ENCODE measurements around the gene NOS1AP. TPM values are rescaled to one million over a fixed set of nuclear protein-coding genes. Genes with fewer than 3 reads are reported as not detected.

Gene NOS1AP
- total and polyA plus RNA-seq, 8 donors = 2.2 to 6.2 (median 3.3) TPM

DNA sequence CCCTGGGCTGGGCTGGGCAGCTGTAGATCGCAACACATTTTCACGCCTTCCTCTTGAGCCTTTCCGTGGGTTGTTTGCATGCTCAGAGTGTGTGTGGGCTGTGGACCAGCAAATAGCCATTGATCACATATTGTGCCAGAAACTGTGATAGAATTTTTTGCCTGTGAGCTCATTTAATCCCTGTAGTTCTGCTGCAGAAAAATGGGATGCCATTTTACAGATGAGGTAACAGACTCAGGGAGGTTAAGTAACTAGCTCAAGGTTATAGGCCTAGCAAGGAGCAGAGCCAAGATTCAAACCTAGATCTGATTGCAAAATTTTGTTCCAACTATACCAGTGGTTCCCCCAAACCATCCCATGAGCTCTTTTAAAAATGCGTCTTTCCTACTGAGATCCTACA, 296.7 kb downstream of the NOS1AP start:
- DNase-seq = no peak

DNA sequence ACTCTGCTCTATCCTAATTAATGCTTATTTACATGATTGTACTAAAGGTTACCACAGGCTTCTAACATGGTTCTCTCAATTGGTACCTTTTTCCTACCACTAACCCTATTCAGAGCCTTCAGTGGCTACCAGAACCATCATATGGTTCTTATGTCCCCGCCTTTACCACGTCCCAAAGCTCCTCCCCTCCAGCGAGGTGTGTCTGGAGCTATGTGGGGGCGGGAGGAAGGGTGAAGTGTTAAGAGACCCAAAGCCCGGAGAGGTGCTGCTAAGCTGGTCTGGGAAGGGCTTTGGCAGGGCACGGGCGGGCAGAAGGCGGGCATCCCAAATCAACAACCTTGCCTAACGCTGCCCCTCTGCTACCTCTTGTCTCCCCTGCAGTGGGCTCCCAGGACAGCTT, 297.2 kb downstream of the NOS1AP start:
- H3K4me1 ChIP-seq = no peaks in the 10 kb centered on the region
- H3K9me3 ChIP-seq = no peaks in the 10 kb centered on the region
- ATAC-seq = no peak
- H3K36me3 ChIP-seq = peaks cover 0 to 5% of the 10 kb centered on the region in 2 donors
- H3K27ac ChIP-seq = no peak overlapping the region
- H3K4me3 ChIP-seq = peak overlapping the region in 1 of 2 donors; percentile 15
- TF ChIP-seq, protein P1, sequence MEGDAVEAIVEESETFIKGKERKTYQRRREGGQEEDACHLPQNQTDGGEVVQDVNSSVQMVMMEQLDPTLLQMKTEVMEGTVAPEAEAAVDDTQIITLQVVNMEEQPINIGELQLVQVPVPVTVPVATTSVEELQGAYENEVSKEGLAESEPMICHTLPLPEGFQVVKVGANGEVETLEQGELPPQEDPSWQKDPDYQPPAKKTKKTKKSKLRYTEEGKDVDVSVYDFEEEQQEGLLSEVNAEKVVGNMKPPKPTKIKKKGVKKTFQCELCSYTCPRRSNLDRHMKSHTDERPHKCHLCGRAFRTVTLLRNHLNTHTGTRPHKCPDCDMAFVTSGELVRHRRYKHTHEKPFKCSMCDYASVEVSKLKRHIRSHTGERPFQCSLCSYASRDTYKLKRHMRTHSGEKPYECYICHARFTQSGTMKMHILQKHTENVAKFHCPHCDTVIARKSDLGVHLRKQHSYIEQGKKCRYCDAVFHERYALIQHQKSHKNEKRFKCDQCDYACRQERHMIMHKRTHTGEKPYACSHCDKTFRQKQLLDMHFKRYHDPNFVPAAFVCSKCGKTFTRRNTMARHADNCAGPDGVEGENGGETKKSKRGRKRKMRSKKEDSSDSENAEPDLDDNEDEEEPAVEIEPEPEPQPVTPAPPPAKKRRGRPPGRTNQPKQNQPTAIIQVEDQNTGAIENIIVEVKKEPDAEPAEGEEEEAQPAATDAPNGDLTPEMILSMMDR (IDR thresholded peaks at IDR 0.05) = no peak
- no peaks in the 10 kb centered on the region for H3K27me3 ChIP-seq
- no peak for DNase-seq
- intact Hi-C loops (cut with DNase I) = no loop called here

More for the DNA sequence above, 296.7 kb downstream of the NOS1AP start:
- no peak overlapping the region for H3K4me3 ChIP-seq
- H3K9me3 ChIP-seq = no peaks in the 10 kb centered on the region
- no peak for ATAC-seq
- no peak overlapping the region for H3K27ac ChIP-seq
- peaks cover 0 to 5% of the 10 kb centered on the region in 2 donors for H3K36me3 ChIP-seq
- no peaks in the 10 kb centered on the region for H3K4me1 ChIP-seq
- TF ChIP-seq, protein P1 (IDR thresholded peaks at IDR 0.05) = no peak
- intact Hi-C loops (cut with DNase I) = no loop called here
- H3K27me3 ChIP-seq = no peaks in the 10 kb centered on the region

DNA sequence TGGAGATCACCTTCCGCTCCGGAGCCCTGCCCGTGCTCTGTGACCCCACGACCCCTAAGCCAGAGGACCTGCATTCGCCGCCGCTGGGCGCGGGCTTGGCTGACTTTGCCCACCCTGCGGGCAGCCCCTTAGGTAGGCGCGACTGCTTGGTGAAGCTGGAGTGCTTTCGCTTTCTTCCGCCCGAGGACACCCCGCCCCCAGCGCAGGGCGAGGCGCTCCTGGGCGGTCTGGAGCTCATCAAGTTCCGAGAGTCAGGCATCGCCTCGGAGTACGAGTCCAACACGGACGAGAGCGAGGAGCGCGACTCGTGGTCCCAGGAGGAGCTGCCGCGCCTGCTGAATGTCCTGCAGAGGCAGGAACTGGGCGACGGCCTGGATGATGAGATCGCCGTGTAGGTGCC, 297.6 kb downstream of the NOS1AP start:
- intact Hi-C loops (cut with DNase I) = no loop called here
- Histone ChIP-seq H3K4me3 (peak overlapping the region in 1 of 2 donors; percentile 15), H3K9me3 (no peaks in the 10 kb centered on the region), H3K27me3 (no peaks in the 10 kb centered on the region), H3K36me3 (peaks cover 0 to 5% of the 10 kb centered on the region in 2 donors), H3K27ac (no peak overlapping the region), H3K4me1 (no peaks in the 10 kb centered on the region)
- no peak for ATAC-seq
- TF ChIP-seq, protein P1 (IDR thresholded peaks at IDR 0.05) = no peak
- no peak for DNase-seq

DNA sequence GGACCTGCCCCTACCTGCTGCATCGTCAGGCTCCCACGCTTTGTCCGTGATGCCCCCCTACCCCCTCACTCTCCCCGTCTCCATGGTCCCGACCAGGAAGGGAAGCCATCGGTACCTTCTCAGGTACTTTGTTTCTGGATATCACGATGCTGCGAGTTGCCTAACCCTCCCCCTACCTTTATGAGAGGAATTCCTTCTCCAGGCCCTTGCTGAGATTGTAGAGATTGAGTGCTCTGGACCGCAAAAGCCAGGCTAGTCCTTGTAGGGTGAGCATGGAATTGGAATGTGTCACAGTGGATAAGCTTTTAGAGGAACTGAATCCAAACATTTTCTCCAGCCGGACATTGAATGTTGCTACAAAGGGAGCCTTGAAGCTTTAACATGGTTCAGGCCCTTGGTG, 298.3 kb downstream of the NOS1AP start:
- no peak overlapping the region for H3K27ac ChIP-seq
- intact Hi-C loops (cut with DNase I) = no loop called here
- no peaks in the 10 kb centered on the region for H3K4me1 ChIP-seq
- peaks cover 0 to 5% of the 10 kb centered on the region in 2 donors for H3K36me3 ChIP-seq
- DNase-seq (no peak), ATAC-seq (peak; percentile 79)
- TF ChIP-seq, protein P1 (IDR thresholded peaks at IDR 0.05) = no peak
- no peaks in the 10 kb centered on the region for H3K9me3 ChIP-seq
- no peak overlapping the region for H3K4me3 ChIP-seq
- H3K27me3 ChIP-seq = no peaks in the 10 kb centered on the region

DNA sequence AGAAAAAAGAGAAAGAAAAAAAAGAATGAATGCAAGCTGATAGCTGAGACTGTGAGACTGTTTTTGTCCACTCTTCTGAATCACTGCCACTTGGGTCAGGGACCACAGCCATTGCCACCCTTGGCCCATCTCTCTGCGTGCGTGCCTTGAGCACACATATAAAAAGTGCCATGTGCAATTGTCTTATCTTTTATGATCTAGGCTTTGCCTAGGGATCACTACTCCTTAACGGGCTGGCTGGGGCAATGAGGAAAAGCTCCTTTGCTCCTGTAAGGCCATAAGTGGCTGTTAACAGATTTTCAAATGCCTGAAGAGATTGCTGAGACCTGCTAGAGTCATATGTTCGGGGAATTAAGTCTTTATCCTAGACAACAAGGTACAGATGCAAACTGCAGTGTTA, 299.0 kb downstream of the NOS1AP start:
- Histone ChIP-seq H3K4me1 (no peaks in the 10 kb centered on the region), H3K4me3 (no peak overlapping the region), H3K9me3 (no peaks in the 10 kb centered on the region), H3K27ac (no peak overlapping the region), H3K36me3 (peaks cover 0 to 5% of the 10 kb centered on the region in 2 donors), H3K27me3 (no peaks in the 10 kb centered on the region)
- TF ChIP-seq, protein P1 (IDR thresholded peaks at IDR 0.05) = no peak
- intact Hi-C loops (cut with DNase I) = no loop called here
- ATAC-seq = peak; percentile 55
- DNase-seq = no peak
